ENCODE measurements around the gene IPO4. TPM values are rescaled to one million over a fixed set of nuclear protein-coding genes. Genes with fewer than 3 reads are reported as not detected.

IPO4 gene
- total and polyA plus RNA-seq, 2 of the 13 experiments (the other 11 are each of a cell fraction or from before 2014, with no cell fraction given), result 39.0 to 179 TPM

DNA sequence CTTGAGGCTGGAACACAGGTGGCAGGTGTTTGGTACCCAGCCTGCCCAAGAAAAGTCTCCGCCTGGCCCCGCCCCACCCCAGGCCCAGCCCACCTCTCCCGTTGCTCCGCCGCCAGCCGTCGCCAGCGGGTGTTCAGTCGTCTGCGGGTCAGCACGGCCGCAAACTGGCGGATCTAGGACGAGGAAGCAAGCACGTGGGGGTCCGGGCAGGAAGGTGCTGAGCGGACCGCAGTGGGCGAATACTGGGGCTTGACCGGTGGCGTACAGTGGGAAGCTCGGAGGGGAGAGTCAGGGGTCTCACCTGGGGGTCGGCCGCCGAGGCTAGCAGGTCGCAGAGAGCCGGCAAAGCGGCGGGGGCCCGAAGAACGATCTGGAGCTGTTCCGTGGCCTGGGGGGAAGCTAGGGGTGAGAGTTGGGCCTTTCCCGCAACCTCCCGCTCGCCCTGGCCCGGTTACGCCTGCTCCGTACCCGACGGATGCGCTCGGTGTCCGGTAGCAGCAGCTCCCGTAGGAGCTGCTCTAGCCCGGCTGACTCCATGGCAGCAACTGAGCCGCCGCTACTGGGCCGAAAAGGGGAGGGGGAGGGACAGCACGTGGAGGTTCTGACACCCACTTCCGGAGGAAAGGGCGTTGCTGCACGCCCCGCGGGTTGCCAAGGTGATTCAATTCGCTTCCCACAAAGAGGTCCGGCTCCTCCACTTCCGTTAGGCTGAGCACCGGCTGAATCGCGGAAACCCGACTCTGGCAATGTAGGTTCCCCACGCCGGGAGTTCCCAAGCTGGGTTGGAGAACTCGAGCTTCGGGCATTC lies at the start of gene IPO4 (continued):
- TF ChIP-seq, protein P1, sequence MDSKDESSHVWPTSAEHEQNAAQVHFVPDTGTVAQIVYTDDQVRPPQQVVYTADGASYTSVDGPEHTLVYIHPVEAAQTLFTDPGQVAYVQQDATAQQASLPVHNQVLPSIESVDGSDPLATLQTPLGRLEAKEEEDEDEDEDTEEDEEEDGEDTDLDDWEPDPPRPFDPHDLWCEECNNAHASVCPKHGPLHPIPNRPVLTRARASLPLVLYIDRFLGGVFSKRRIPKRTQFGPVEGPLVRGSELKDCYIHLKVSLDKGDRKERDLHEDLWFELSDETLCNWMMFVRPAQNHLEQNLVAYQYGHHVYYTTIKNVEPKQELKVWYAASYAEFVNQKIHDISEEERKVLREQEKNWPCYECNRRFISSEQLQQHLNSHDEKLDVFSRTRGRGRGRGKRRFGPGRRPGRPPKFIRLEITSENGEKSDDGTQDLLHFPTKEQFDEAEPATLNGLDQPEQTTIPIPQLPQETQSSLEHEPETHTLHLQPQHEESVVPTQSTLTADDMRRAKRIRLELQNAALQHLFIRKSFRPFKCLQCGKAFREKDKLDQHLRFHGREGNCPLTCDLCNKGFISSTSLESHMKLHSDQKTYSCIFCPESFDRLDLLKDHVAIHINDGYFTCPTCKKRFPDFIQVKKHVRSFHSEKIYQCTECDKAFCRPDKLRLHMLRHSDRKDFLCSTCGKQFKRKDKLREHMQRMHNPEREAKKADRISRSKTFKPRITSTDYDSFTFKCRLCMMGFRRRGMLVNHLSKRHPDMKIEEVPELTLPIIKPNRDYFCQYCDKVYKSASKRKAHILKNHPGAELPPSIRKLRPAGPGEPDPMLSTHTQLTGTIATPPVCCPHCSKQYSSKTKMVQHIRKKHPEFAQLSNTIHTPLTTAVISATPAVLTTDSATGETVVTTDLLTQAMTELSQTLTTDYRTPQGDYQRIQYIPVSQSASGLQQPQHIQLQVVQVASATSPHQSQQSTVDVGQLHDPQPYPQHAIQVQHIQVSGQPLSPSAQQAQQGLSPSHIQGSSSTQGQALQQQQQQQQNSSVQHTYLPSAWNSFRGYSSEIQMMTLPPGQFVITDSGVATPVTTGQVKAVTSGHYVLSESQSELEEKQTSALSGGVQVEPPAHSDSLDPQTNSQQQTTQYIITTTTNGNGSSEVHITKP (CRISPR knock-in tag; IDR thresholded peaks at IDR 0.05; ENCODE audit: low read depth), result peak; percentile 92
- TF ChIP-seq ELF3 (CRISPR knock-in tag; IDR thresholded peaks at IDR 0.05) (peak; percentile 98), ZNF547 (CRISPR knock-in tag; IDR thresholded peaks at IDR 0.05) (peak; percentile 100), ZNF430 (CRISPR knock-in tag; IDR thresholded peaks at IDR 0.05) (peak; percentile 99), KLF9 (CRISPR knock-in tag; IDR thresholded peaks at IDR 0.05; ENCODE audit: low read depth) (peak; percentile 98), SIX4 (CRISPR knock-in tag; IDR thresholded peaks at IDR 0.05) (peak; percentile 90)
- TF ChIP-seq, protein P2, sequence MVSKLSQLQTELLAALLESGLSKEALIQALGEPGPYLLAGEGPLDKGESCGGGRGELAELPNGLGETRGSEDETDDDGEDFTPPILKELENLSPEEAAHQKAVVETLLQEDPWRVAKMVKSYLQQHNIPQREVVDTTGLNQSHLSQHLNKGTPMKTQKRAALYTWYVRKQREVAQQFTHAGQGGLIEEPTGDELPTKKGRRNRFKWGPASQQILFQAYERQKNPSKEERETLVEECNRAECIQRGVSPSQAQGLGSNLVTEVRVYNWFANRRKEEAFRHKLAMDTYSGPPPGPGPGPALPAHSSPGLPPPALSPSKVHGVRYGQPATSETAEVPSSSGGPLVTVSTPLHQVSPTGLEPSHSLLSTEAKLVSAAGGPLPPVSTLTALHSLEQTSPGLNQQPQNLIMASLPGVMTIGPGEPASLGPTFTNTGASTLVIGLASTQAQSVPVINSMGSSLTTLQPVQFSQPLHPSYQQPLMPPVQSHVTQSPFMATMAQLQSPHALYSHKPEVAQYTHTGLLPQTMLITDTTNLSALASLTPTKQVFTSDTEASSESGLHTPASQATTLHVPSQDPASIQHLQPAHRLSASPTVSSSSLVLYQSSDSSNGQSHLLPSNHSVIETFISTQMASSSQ (IDR thresholded peaks at IDR 0.05; ENCODE audit: low read depth), result peak; percentile 88
- TF ChIP-seq, protein P2 (CRISPR knock-in tag; IDR thresholded peaks at IDR 0.05; ENCODE audit: borderline replicate concordance), result peak; percentile 91
- TF ChIP-seq, protein P3, sequence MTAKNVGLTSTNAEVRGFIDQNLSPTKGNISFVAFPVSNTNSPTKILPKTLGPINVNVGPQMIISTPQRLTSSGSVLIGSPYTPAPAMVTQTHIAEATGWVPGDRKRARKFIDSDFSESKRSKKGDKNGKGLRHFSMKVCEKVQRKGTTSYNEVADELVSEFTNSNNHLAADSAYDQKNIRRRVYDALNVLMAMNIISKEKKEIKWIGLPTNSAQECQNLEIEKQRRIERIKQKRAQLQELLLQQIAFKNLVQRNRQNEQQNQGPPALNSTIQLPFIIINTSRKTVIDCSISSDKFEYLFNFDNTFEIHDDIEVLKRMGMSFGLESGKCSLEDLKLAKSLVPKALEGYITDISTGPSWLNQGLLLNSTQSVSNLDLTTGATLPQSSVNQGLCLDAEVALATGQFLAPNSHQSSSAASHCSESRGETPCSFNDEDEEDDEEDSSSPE (CRISPR knock-in tag; IDR thresholded peaks at IDR 0.05), result peak; percentile 96
- TF ChIP-seq, protein P4, sequence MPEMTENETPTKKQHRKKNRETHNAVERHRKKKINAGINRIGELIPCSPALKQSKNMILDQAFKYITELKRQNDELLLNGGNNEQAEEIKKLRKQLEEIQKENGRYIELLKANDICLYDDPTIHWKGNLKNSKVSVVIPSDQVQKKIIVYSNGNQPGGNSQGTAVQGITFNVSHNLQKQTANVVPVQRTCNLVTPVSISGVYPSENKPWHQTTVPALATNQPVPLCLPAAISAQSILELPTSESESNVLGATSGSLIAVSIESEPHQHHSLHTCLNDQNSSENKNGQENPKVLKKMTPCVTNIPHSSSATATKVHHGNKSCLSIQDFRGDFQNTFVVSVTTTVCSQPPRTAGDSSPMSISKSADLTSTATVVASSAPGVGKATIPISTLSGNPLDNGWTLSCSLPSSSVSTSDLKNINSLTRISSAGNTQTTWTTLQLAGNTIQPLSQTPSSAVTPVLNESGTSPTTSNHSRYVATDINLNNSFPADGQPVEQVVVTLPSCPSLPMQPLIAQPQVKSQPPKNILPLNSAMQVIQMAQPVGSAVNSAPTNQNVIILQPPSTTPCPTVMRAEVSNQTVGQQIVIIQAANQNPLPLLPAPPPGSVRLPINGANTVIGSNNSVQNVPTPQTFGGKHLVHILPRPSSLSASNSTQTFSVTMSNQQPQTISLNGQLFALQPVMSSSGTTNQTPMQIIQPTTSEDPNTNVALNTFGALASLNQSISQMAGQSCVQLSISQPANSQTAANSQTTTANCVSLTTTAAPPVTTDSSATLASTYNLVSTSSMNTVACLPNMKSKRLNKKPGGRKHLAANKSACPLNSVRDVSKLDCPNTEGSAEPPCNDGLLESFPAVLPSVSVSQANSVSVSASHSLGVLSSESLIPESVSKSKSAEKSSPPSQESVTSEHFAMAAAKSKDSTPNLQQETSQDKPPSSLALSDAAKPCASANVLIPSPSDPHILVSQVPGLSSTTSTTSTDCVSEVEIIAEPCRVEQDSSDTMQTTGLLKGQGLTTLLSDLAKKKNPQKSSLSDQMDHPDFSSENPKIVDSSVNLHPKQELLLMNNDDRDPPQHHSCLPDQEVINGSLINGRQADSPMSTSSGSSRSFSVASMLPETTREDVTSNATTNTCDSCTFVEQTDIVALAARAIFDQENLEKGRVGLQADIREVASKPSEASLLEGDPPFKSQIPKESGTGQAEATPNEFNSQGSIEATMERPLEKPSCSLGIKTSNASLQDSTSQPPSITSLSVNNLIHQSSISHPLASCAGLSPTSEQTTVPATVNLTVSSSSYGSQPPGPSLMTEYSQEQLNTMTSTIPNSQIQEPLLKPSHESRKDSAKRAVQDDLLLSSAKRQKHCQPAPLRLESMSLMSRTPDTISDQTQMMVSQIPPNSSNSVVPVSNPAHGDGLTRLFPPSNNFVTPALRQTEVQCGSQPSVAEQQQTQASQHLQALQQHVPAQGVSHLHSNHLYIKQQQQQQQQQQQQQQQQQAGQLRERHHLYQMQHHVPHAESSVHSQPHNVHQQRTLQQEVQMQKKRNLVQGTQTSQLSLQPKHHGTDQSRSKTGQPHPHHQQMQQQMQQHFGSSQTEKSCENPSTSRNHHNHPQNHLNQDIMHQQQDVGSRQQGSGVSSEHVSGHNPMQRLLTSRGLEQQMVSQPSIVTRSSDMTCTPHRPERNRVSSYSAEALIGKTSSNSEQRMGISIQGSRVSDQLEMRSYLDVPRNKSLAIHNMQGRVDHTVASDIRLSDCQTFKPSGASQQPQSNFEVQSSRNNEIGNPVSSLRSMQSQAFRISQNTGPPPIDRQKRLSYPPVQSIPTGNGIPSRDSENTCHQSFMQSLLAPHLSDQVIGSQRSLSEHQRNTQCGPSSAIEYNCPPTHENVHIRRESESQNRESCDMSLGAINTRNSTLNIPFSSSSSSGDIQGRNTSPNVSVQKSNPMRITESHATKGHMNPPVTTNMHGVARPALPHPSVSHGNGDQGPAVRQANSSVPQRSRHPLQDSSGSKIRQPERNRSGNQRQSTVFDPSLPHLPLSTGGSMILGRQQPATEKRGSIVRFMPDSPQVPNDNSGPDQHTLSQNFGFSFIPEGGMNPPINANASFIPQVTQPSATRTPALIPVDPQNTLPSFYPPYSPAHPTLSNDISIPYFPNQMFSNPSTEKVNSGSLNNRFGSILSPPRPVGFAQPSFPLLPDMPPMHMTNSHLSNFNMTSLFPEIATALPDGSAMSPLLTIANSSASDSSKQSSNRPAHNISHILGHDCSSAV (CRISPR knock-in tag; IDR thresholded peaks at IDR 0.05; ENCODE audit: borderline replicate concordance), result peak; percentile 97; the same call in 1 of the 2 replicates

All from HepG2 (cell line).